Measurements from ENCODE around the gene ZNF773.

- TF ChIP-seq, protein P1, sequence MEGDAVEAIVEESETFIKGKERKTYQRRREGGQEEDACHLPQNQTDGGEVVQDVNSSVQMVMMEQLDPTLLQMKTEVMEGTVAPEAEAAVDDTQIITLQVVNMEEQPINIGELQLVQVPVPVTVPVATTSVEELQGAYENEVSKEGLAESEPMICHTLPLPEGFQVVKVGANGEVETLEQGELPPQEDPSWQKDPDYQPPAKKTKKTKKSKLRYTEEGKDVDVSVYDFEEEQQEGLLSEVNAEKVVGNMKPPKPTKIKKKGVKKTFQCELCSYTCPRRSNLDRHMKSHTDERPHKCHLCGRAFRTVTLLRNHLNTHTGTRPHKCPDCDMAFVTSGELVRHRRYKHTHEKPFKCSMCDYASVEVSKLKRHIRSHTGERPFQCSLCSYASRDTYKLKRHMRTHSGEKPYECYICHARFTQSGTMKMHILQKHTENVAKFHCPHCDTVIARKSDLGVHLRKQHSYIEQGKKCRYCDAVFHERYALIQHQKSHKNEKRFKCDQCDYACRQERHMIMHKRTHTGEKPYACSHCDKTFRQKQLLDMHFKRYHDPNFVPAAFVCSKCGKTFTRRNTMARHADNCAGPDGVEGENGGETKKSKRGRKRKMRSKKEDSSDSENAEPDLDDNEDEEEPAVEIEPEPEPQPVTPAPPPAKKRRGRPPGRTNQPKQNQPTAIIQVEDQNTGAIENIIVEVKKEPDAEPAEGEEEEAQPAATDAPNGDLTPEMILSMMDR (IDR thresholded peaks at IDR 0.05) = no peak
- TF ChIP-seq POLR2A (IDR thresholded peaks at IDR 0.05) = no peak
Observed at GRCh38 chr19:57511484-57511883, 11.7 kb downstream of the ZNF773 start.
